Measurements from ENCODE around the gene COX5B.
"Not testable (repeated sequence)": the region's sequence is repeated elsewhere in the genome, so short reads cannot be mapped to it uniquely, and the experiment has no call there.

- not testable (repeated sequence) for TF ChIP-seq CTCF (IDR thresholded peaks at IDR 0.05; ENCODE audit: insufficient read depth, low read length); REST (IDR thresholded peaks at IDR 0.05; ENCODE audit: insufficient replicate concordance, low read depth); GABPA (IDR thresholded peaks at IDR 0.05; ENCODE audit: low read depth); POLR2AphosphoS5 (IDR thresholded peaks at IDR 0.05; ENCODE audit: low read depth); SPI1 (IDR thresholded peaks at IDR 0.05; ENCODE audit: borderline replicate concordance, low read depth)
Observed at GRCh38 chr2:97625354-97626048, 20.4 kb upstream of the COX5B start.

Measured in HL-60 (cell line).